PC-9 (cell line): ENCODE measurements around the gene SPTAN1. TPM values are rescaled to one million over a fixed set of nuclear protein-coding genes. Genes with fewer than 3 reads are reported as not detected.

ENCODE experiments used
- BruUV-seq: library from RNA; stranded (reverse); fragments of 400-500 nt; replicated peaks from 2 replicates; lab custom pipeline; 2021; lab: Mats Ljungman, UMichigan
- CTCF ChIA-PET: fragments of 300-600 bp; sonication (Branson Sonifier 250); formaldehyde crosslinking; loops from one replicate; lab custom pipeline; 2022; ENCODE audit warnings: antibody characterized with exemption; lab: Charles Lee
- POLR2A ChIA-PET: fragments of 300-600 bp; sonication (Branson Sonifier 250); formaldehyde crosslinking; loops from one replicate; lab custom pipeline; 2022; ENCODE audit warnings: antibody characterized with exemption; ENCODE audit not compliant: unreplicated experiment; lab: Charles Lee
- DNase-seq, 2 experiments: peaks; one replicate each; pipeline versions ENCODE4 v3.0.0 to v3.0.0-alpha.2; 2015 to 2022; ENCODE audit warnings: mixed read lengths in 1 of 2
- H2AFZ ChIP-seq: fragments of 200-600 bp; sonication (generic); 2 replicates; pipeline ENCODE4 v1.8.1; 2017; ENCODE audit warnings: antibody characterized with exemption
- H3F3A ChIP-seq: fragments of 200-600 bp; sonication (generic); 2 replicates; pipeline ENCODE4 v1.8.1; 2017; ENCODE audit warnings: antibody characterized with exemption, mild to moderate bottlenecking, low read depth; ENCODE audit not compliant: insufficient read depth
- H3K27ac ChIP-seq: fragments of 200-600 bp; sonication (generic); 2 replicates; pipeline ENCODE4 v1.6.1; 2016; ENCODE audit warnings: mixed run types
- H3K27me3 ChIP-seq: fragments of 200-600 bp; sonication (generic); 2 replicates; pipeline ENCODE4 v1.6.1; 2016; ENCODE audit warnings: low read depth, mixed run types; ENCODE audit not compliant: insufficient read depth
- H3K36me3 ChIP-seq: fragments of 200-600 bp; sonication (generic); 2 replicates; pipeline ENCODE4 v1.6.1; 2016; ENCODE audit warnings: low read depth, mixed run types
- H3K4me1 ChIP-seq: fragments of 200-600 bp; sonication (generic); replicated peaks from 2 replicates; pipeline ENCODE4 v1.6.1; 2016; ENCODE audit warnings: mixed run types; ENCODE audit not compliant: insufficient read depth
- H3K4me2 ChIP-seq: fragments of 200-600 bp; sonication (generic); 2 replicates; pipeline ENCODE4 v1.6.1; 2017; ENCODE audit warnings: mixed run types
- H3K4me3 ChIP-seq: fragments of 200-600 bp; sonication (generic); 2 replicates; pipeline ENCODE4 v1.6.1; 2016; ENCODE audit warnings: mixed run types
- H3K79me2 ChIP-seq: fragments of 200-600 bp; sonication (generic); 2 replicates; pipeline ENCODE4 v1.6.1; 2017; ENCODE audit warnings: low read depth, mixed run types
- H3K9me2 ChIP-seq: fragments of 200-600 bp; sonication (generic); 2 replicates; pipeline ENCODE4 v1.8.1; 2017; ENCODE audit warnings: mild to moderate bottlenecking; ENCODE audit not compliant: insufficient read depth
- H3K9me3 ChIP-seq: fragments of 200-600 bp; sonication (generic); 2 replicates; pipeline ENCODE4 v1.8.1; 2016; ENCODE audit warnings: low read depth; ENCODE audit not compliant: insufficient read depth
- H4K20me1 ChIP-seq: fragments of 200-600 bp; sonication (generic); 2 replicates; pipeline ENCODE4 v1.8.1; 2017; ENCODE audit not compliant: insufficient read depth
- CTCF ChIP-seq: fragments of 200-600 bp; sonication (generic); conservative IDR thresholded peaks from 2 replicates; pipeline ENCODE4 v1.6.1; 2017; ENCODE audit warnings: mixed run types, antibody characterized with exemption, mild to moderate bottlenecking, moderate library complexity
- EZH2 ChIP-seq: fragments of 200-600 bp; sonication (generic); IDR thresholded peaks from 2 replicates; pipeline ENCODE4 v1.8.0; 2017; ENCODE audit warnings: antibody characterized with exemption, low read depth
- intact Hi-C: fragments of 100-400 bp; cut with micrococcal nuclease; formaldehyde crosslinking; loops from one replicate; pipeline ENCODE4 v1.10.0; 2022; ENCODE audit not compliant: unreplicated experiment
- total RNA-seq: library from RNA; stranded (reverse); gene quantifications from 2 replicates; pipeline ENCODE4 v1.2.3, GENCODE V29; 2021

The SPTAN1 gene
- total RNA-seq, 1 experiment from 2014 or later: 214 TPM

GRCh38 chr9:128548876-128549275 lies 3.5 kb upstream of the SPTAN1 start:
- Histone ChIP-seq H3K27ac (no peak overlapping the region), H3K36me3 (no peaks in the 10 kb centered on the region), H2AFZ (no peak overlapping the region), H3K4me2 (no peak overlapping the region), H3K27me3 (no peaks in the 10 kb centered on the region), H3K4me3 (no peak overlapping the region), H3K79me2 (peaks cover 11% of the 10 kb centered on the region), H3F3A (peaks cover 7% of the 10 kb centered on the region; the same call in 1 of the 2 replicates), H3K4me1 (peaks cover 5% of the 10 kb centered on the region), H3K9me2 (no peaks in the 10 kb centered on the region), H3K9me3 (no peaks in the 10 kb centered on the region), H4K20me1 (no peaks in the 10 kb centered on the region)
- intact Hi-C loops: no loop called here
- CTCF ChIA-PET: no interaction called here
- POLR2A ChIA-PET: no interaction called here
- TF ChIP-seq EZH2 (no peak), CTCF (no peak)
- no peak for DNase-seq
- no TSS peak for BruUV-seq

GRCh38 chr9:128550226-128550625 lies 2.2 kb upstream of the SPTAN1 start:
- Histone ChIP-seq H3F3A (peaks cover 19% of the 10 kb centered on the region; the same call in 1 of the 2 replicates), H3K4me3 (no peak overlapping the region), H3K4me1 (peaks cover 18% of the 10 kb centered on the region), H2AFZ (no peak overlapping the region), H3K4me2 (no peak overlapping the region), H3K27ac (no peak overlapping the region), H3K9me2 (no peaks in the 10 kb centered on the region), H3K36me3 (no peaks in the 10 kb centered on the region), H3K27me3 (no peaks in the 10 kb centered on the region), H4K20me1 (peaks cover 9% of the 10 kb centered on the region; the same call in 1 of the 2 replicates), H3K9me3 (no peaks in the 10 kb centered on the region), H3K79me2 (peaks cover 24% of the 10 kb centered on the region)
- BruUV-seq: no TSS peak
- no peak for TF ChIP-seq CTCF
- TF ChIP-seq EZH2: no peak
- intact Hi-C loops: loop anchor here (5.0 to 10.0 kb wide), 2 partner anchors 423 to 505 kb away; partner anchors contain the start of gene PTGES2
- CTCF ChIA-PET: no interaction called here
- POLR2A ChIA-PET: interaction anchor here (0.7 kb wide), 1 partner anchor 1206 kb away, joined by 4 read pairs; no protein-coding TSS in a partner anchor
- no peak for DNase-seq

- peaks cover 32% of the 10 kb centered on the region for H3K79me2 ChIP-seq
- peaks cover 26% of the 10 kb centered on the region for H3K4me1 ChIP-seq
- peaks cover 26% of the 10 kb centered on the region for H3F3A ChIP-seq
- TSS peak; percentile 72 for BruUV-seq
- H3K4me3 ChIP-seq: peak overlapping the region; percentile 62; the same call in 1 of the 2 replicates
- no peaks in the 10 kb centered on the region for H3K9me2 ChIP-seq
- no peaks in the 10 kb centered on the region for H3K36me3 ChIP-seq
- no peaks in the 10 kb centered on the region for H3K9me3 ChIP-seq
- peak overlapping the region; percentile 81 for H3K4me2 ChIP-seq
- no peak overlapping the region; the same call in 1 of the 2 replicates for H2AFZ ChIP-seq
- intact Hi-C loops: loop anchor here (5.0 to 10.0 kb wide), 2 partner anchors 424 to 504 kb away; partner anchors contain the start of gene PTGES2
- peak in 1 of 2 experiments; percentile 11 for DNase-seq
- CTCF ChIA-PET: no interaction called here
- TF ChIP-seq CTCF (no peak), EZH2 (no peak)
- H3K27me3 ChIP-seq: no peaks in the 10 kb centered on the region
- H3K27ac ChIP-seq: no peak overlapping the region
- POLR2A ChIA-PET: interaction anchor here (0.7 kb wide), 1 partner anchor 1205 kb away, joined by 4 read pairs; no protein-coding TSS in a partner anchor
- peaks cover 13% of the 10 kb centered on the region; the same call in 1 of the 2 replicates for H4K20me1 ChIP-seq
Measured at GRCh38 chr9:128550770-128551656, 1.4 kb upstream of the SPTAN1 start.
